HG03378 (cell line): Measurements from ENCODE around the gene STPG3.
A peak's percentile ranks its signal among the peaks of the same experiment; 100 is the strongest.
"Not testable (repeated sequence)": the region's sequence is repeated elsewhere in the genome, so short reads cannot be mapped to it uniquely, and the experiment has no call there.

Source experiments
- ATAC-seq: cut with Tn5 transposase; IDR thresholded peaks from one replicate; pipeline ENCODE4 v1.9.1; 2021; ENCODE audit warnings: mild to moderate bottlenecking, moderate library complexity; ENCODE audit not compliant: unreplicated experiment

STPG3 gene

GRCh38 chr9:137244486-137245449, 6.3 kb upstream of the STPG3 start:
- ATAC-seq: no peak

GRCh38 chr9:137245450-137246421, 5.3 kb upstream of the STPG3 start:
- no peak for ATAC-seq

- no peak for ATAC-seq
These were observed 3.8 kb upstream of the STPG3 start for GRCh38 chr9:137247135-137247915.

- ATAC-seq: no peak
These were observed 3.2 kb upstream of the STPG3 start for GRCh38 chr9:137247916-137248175.

GRCh38 chr9:137250329-137251193, 525 bp upstream of the STPG3 start:
- no peak for ATAC-seq

GRCh38 chr9:137251490-137252268, 593 bp downstream of the STPG3 start:
- ATAC-seq: no peak

GRCh38 chr9:137252555-137253506, 1.7 kb downstream of the STPG3 start:
- no peak for ATAC-seq

- ATAC-seq: no peak
These were observed 2.9 kb downstream of the STPG3 start for GRCh38 chr9:137253717-137254623.

GRCh38 chr9:137254624-137255447, 3.8 kb downstream of the STPG3 start, which contains the start of gene NELFB:
TSS of gene NELFB (plus strand) at chr9:137255327.
- ATAC-seq: peak; percentile 40

GRCh38 chr9:137255448-137256114, 4.5 kb downstream of the STPG3 start:
- ATAC-seq: peak; percentile 10

GRCh38 chr9:137256362-137256761, 5.3 kb downstream of the STPG3 start:
- ATAC-seq: no peak

- no peak for ATAC-seq
These were observed 5.8 kb downstream of the STPG3 start for GRCh38 chr9:137256856-137257255.

- ATAC-seq: not testable (repeated sequence)
These were observed 11.3 kb downstream of the STPG3 start for GRCh38 chr9:137262173-137262908.

- ATAC-seq: no peak
These were observed 11.8 kb downstream of the STPG3 start for GRCh38 chr9:137262909-137263285.

GRCh38 chr9:137263506-137263905, 12.4 kb downstream of the STPG3 start:
- no peak for ATAC-seq
